Erythroblast (primary cell): ENCODE data around the gene TREX2.

Experiments
- GATA1 ChIP-seq: IDR thresholded peaks from 2 replicates; pipeline ENCODE4 v1.6.1; 2011; ENCODE audit warnings: low read depth, mild to moderate bottlenecking, control low read depth, low read length, moderate library complexity
- POLR2A ChIP-seq: IDR thresholded peaks from 2 replicates; pipeline ENCODE4 v1.6.1; 2011; ENCODE audit warnings: mild to moderate bottlenecking, low read length

DNA sequence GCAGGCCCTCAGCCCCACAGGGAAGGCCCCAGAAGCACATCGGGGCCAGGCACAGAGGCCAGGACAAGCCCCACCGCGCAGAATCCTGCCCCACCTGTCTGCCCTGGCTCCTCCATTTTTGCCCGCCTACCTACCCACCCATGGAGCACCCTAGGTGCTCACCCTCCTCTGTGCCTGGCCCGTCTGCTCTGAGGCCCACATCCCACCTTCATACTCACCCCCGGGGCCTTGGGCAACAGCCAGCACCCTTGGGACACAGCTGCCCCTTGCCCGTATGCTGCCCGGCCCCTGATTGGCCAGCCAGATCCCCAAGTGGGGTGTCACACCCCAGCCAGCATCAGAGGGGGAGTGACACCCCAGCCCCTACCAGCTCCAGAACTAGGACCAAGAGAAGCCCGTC lies 10.8 kb upstream of the TREX2 start:
- TF ChIP-seq POLR2A (no peak), GATA1 (no peak)
